ENCODE data around the gene UBE2M.

The UBE2M gene

GRCh38 chr19:58538257-58539168 lies 19.9 kb downstream of the UBE2M start:
- DNase-seq = peak; percentile 46

GRCh38 chr19:58536852-58537798 lies 21.3 kb downstream of the UBE2M start:
- no peak for DNase-seq

GRCh38 chr19:58535857-58536256 lies 22.6 kb downstream of the UBE2M start:
- no peak for DNase-seq

GRCh38 chr19:58531034-58531840 lies 27.2 kb downstream of the UBE2M start:
- DNase-seq = no peak

GRCh38 chr19:58529405-58529804 lies 29.0 kb downstream of the UBE2M start:
- no peak for DNase-seq

GRCh38 chr19:58522709-58523108 lies 35.7 kb downstream of the UBE2M start:
- no peak for DNase-seq

- DNase-seq = no peak
These were observed 36.8 kb downstream of the UBE2M start for GRCh38 chr19:58521651-58522050.

GRCh38 chr19:58520257-58520599 lies 38.2 kb downstream of the UBE2M start:
- DNase-seq = no peak

- DNase-seq = peak; percentile 90
These were observed 38.8 kb downstream of the UBE2M start, which contains the start of gene ZBTB45 for GRCh38 chr19:58519355-58520256. TSS of gene ZBTB45 (minus strand) at chr19:58519810. CDS start at chr19:58517673, 2,137 bp downstream.

- DNase-seq = peak; percentile 52
These were observed 39.4 kb downstream of the UBE2M start for GRCh38 chr19:58519087-58519354.

GRCh38 chr19:58518256-58519086 lies 39.9 kb downstream of the UBE2M start:
- DNase-seq = no peak

- DNase-seq = no peak
These were observed 41.2 kb downstream of the UBE2M start for GRCh38 chr19:58516964-58517833.

GRCh38 chr19:58516246-58516836 lies 42.1 kb downstream of the UBE2M start:
- no peak for DNase-seq

- DNase-seq = no peak
These were observed 43.2 kb downstream of the UBE2M start for GRCh38 chr19:58515259-58515658.

- no peak for DNase-seq
These were observed 43.8 kb downstream of the UBE2M start for GRCh38 chr19:58514564-58515022.

GRCh38 chr19:58513694-58514563 lies 44.5 kb downstream of the UBE2M start:
- peak; percentile 97 for DNase-seq

GRCh38 chr19:58513213-58513693 lies 45.2 kb downstream of the UBE2M start:
- DNase-seq = no peak

All from stimulated activated CD4-positive, alpha-beta T cell treated with anti-CD3 and anti-CD28 coated beads, Interleukin-4, amount 100 ng/mL, for 1 hour (primary cell).